MM.1S (cell line): ENCODE results near the gene SUOX.
A peak's percentile ranks its signal among the peaks of the same experiment; 100 is the strongest.
"Not testable (repeated sequence)": the region's sequence is repeated elsewhere in the genome, so short reads cannot be mapped to it uniquely, and the experiment has no call there.

Experiments
- DNase-seq: peaks from one replicate; pipeline ENCODE4 v3.0.0-alpha.2; 2015
- H2AFZ ChIP-seq: fragments of 300-600 bp; sonication (generic); 2 replicates; pipeline ENCODE4 v1.6.0; 2016; ENCODE audit warnings: antibody characterized with exemption, low read length
- H3F3A ChIP-seq: fragments of 300-600 bp; sonication (generic); 2 replicates; pipeline ENCODE4 v1.6.1; 2016; ENCODE audit warnings: mild to moderate bottlenecking, antibody characterized with exemption, low read length, moderate library complexity, mixed read lengths; ENCODE audit not compliant: insufficient read depth
- H3K27ac ChIP-seq: fragments of 300-600 bp; sonication (generic); 2 replicates; pipeline ENCODE4 v1.5.1; 2016; ENCODE audit warnings: mild to moderate bottlenecking, low read length
- H3K27me3 ChIP-seq: fragments of 300-600 bp; sonication (generic); replicated peaks from 2 replicates; pipeline ENCODE4 v1.6.0; 2016; ENCODE audit warnings: low read length; ENCODE audit not compliant: insufficient read depth
- H3K36me3 ChIP-seq: fragments of 300-600 bp; sonication (generic); replicated peaks from 2 replicates; pipeline ENCODE4 v1.6.1; 2016; ENCODE audit warnings: mild to moderate bottlenecking, low read length, mixed read lengths; ENCODE audit not compliant: insufficient read depth
- H3K4me1 ChIP-seq: fragments of 300-600 bp; sonication (generic); 2 replicates; pipeline ENCODE4 v1.6.1; 2016; ENCODE audit warnings: low read length, mixed read lengths
- H3K4me2 ChIP-seq: fragments of 300-600 bp; sonication (generic); 2 replicates; pipeline ENCODE4 v1.6.0; 2016; ENCODE audit warnings: low read depth, low read length
- H3K4me3 ChIP-seq: fragments of 300-600 bp; sonication (generic); 2 replicates; pipeline ENCODE4 v1.5.1; 2016; ENCODE audit warnings: low read length, mixed read lengths
- H3K79me2 ChIP-seq: fragments of 300-600 bp; sonication (generic); 2 replicates; pipeline ENCODE4 v1.6.1; 2016; ENCODE audit warnings: mixed run types, low read length, mixed read lengths
- H3K9ac ChIP-seq: fragments of 300-600 bp; sonication (generic); 2 replicates; pipeline ENCODE4 v1.6.1; 2016; ENCODE audit warnings: low read length, mixed read lengths
- H3K9me2 ChIP-seq: fragments of 300-600 bp; sonication (generic); replicated peaks from 2 replicates; pipeline ENCODE4 v1.6.1; 2016; ENCODE audit warnings: mild to moderate bottlenecking, low read length, mixed read lengths; ENCODE audit not compliant: insufficient read depth
- H3K9me3 ChIP-seq: fragments of 300-600 bp; sonication (generic); replicated peaks from 2 replicates; pipeline ENCODE4 v1.6.1; 2016; ENCODE audit warnings: mild to moderate bottlenecking, low read length, mixed read lengths; ENCODE audit not compliant: insufficient read depth
- H4K20me1 ChIP-seq: fragments of 300-600 bp; sonication (generic); 2 replicates; pipeline ENCODE4 v1.6.1; 2016; ENCODE audit warnings: mild to moderate bottlenecking, low read length, moderate library complexity, mixed read lengths; ENCODE audit not compliant: insufficient read depth
- CTCF ChIP-seq: fragments of 300-600 bp; sonication (generic); IDR thresholded peaks from 2 replicates; pipeline ENCODE4 v1.5.1; 2016; ENCODE audit warnings: antibody characterized with exemption, low read length, mixed read lengths
- EZH2 ChIP-seq: fragments of 300-600 bp; sonication (generic); optimal IDR thresholded peaks from 2 replicates; pipeline ENCODE3; 2017; ENCODE audit warnings: low read depth, mild to moderate bottlenecking, antibody characterized with exemption, low read length, mixed read lengths
- EZH2phosphoT487 ChIP-seq: fragments of 300-600 bp; sonication (generic); IDR thresholded peaks from 2 replicates; pipeline ENCODE4 v1.6.1; 2018; ENCODE audit warnings: antibody characterized with exemption, low read length

SUOX gene

GRCh38 chr12:55997535-55997859 lies 421 bp downstream of the SUOX start:
- no peaks in the 10 kb centered on the region for H3K9me2 ChIP-seq
- no peak for TF ChIP-seq CTCF
- TF ChIP-seq EZH2phosphoT487: no peak
- TF ChIP-seq EZH2: no peak
- H3K9me3 ChIP-seq: no peaks in the 10 kb centered on the region
- H4K20me1 ChIP-seq: no peaks in the 10 kb centered on the region
- no peaks in the 10 kb centered on the region for H3K36me3 ChIP-seq
- H3F3A ChIP-seq: peaks cover 9% of the 10 kb centered on the region; the same call in 1 of the 2 replicates
- no peaks in the 10 kb centered on the region for H3K27me3 ChIP-seq
- H3K4me2 ChIP-seq: peak overlapping the region; percentile 90
- H2AFZ ChIP-seq: peak overlapping the region; percentile 84
- peak overlapping the region; percentile 68 for H3K4me3 ChIP-seq
- no peak overlapping the region for H3K27ac ChIP-seq
- H3K9ac ChIP-seq: peak overlapping the region; percentile 66
- H3K79me2 ChIP-seq: no peaks in the 10 kb centered on the region
- H3K4me1 ChIP-seq: 0 out of 2 replicates have a peak, but pooled peaks cover 4% of the 10 kb centered on the region
- no peak for DNase-seq

GRCh38 chr12:55999522-55999921 lies 2.4 kb downstream of the SUOX start:
- not testable (repeated sequence) for H3K79me2 ChIP-seq, H3K27me3 ChIP-seq, H3K27ac ChIP-seq, H4K20me1 ChIP-seq, H3K4me3 ChIP-seq, H3K4me1 ChIP-seq, H3F3A ChIP-seq, H3K9ac ChIP-seq, H3K4me2 ChIP-seq, H2AFZ ChIP-seq, H3K9me3 ChIP-seq, H3K36me3 ChIP-seq, H3K9me2 ChIP-seq, DNase-seq

GRCh38 chr12:55999999-56000540 lies 3.0 kb downstream of the SUOX start:
- H3F3A ChIP-seq, DNase-seq, H3K27me3 ChIP-seq, H3K9me3 ChIP-seq, H3K27ac ChIP-seq, H3K9ac ChIP-seq, H3K36me3 ChIP-seq, H4K20me1 ChIP-seq, H3K4me1 ChIP-seq, H3K9me2 ChIP-seq, H2AFZ ChIP-seq, H3K4me3 ChIP-seq, H3K4me2 ChIP-seq, H3K79me2 ChIP-seq: not testable (repeated sequence)

GRCh38 chr12:56001487-56002100 lies 4.5 kb downstream of the SUOX start:
- Histone ChIP-seq H3K36me3 (no peaks in the 10 kb centered on the region), H3K4me1 (0 out of 2 replicates have a peak, but pooled peaks cover 4% of the 10 kb centered on the region), H4K20me1 (no peaks in the 10 kb centered on the region), H3K27ac (no peak overlapping the region), H3K9me2 (no peaks in the 10 kb centered on the region), H3F3A (0 out of 2 replicates have a peak, but pooled peaks cover 2% of the 10 kb centered on the region), H3K4me3 (no peak overlapping the region), H3K79me2 (no peaks in the 10 kb centered on the region), H3K9ac (no peak overlapping the region), H3K4me2 (no peak overlapping the region), H3K9me3 (no peaks in the 10 kb centered on the region), H3K27me3 (no peaks in the 10 kb centered on the region), H2AFZ (no peak overlapping the region)
- DNase-seq: no peak
- no peak for TF ChIP-seq EZH2
- TF ChIP-seq EZH2phosphoT487: no peak
- no peak for TF ChIP-seq CTCF

- not testable (repeated sequence) for H3K4me2 ChIP-seq, DNase-seq, H3K4me3 ChIP-seq, H3K27me3 ChIP-seq, H3K4me1 ChIP-seq, H3K9me2 ChIP-seq, H3K27ac ChIP-seq, H3K36me3 ChIP-seq, H2AFZ ChIP-seq, H4K20me1 ChIP-seq, H3K9ac ChIP-seq, H3K79me2 ChIP-seq, H3K9me3 ChIP-seq, H3F3A ChIP-seq
Measured at GRCh38 chr12:56003376-56003775, 6.3 kb downstream of the SUOX start.
